Esophagus muscularis mucosa (tissue), 4 donors: ENCODE measurements around the gene PIGR. TPM values are rescaled to one million over a fixed set of nuclear protein-coding genes. Genes with fewer than 3 reads are reported as not detected.

ENCODE experiments used
- DNase-seq: peaks from one replicate; pipeline ENCODE4 v3.0.0-alpha.2; 2017; ENCODE audit errors: extremely low spot score
- H3K27ac ChIP-seq, 4 donors: fragments of 200-600 bp; sonication (generic); replicated peaks in 1 of 4; 1 replicate in 3 of 4; 2 replicates in 1 of 4; pipeline ENCODE4 v1.5.1; 2016 to 2019; ENCODE audit warnings: mild to moderate bottlenecking in 1 of 4
- H3K27me3 ChIP-seq, 4 donors: fragments of 200-600 bp; sonication (generic); one replicate each; pipeline versions ENCODE4 v1.5.1 to v1.6.0; 2016 to 2019
- H3K36me3 ChIP-seq, 4 donors: fragments of 200-600 bp; sonication (generic); one replicate each; pipeline ENCODE4 v1.5.1; 2016 to 2019
- H3K4me1 ChIP-seq, 4 donors: fragments of 200-600 bp; sonication (generic); one replicate each; pipeline ENCODE4 v1.5.1; 2016 to 2019
- H3K4me3 ChIP-seq, 4 donors: fragments of 200-600 bp; sonication (generic); 1 replicate in 2 of 4; 2 replicates in 2 of 4; pipeline ENCODE4 v1.5.1; 2016 to 2019; ENCODE audit warnings: mild to moderate bottlenecking in 4 of 4, moderate library complexity in 1 of 4
- H3K9me3 ChIP-seq, 4 donors: fragments of 200-600 bp; sonication (generic); 1 replicate in 3 of 4; 2 replicates in 1 of 4; pipeline ENCODE4 v1.5.1; 2016 to 2019
- CTCF ChIP-seq, 3 experiments: fragments of 200-600 bp in 2 of 3; fragments of 450-650 bp in 1 of 3; sonication (generic) in 2 of 3; IDR thresholded peaks; one replicate each; pipeline ENCODE4 v1.5.1; 2017 to 2019; ENCODE audit warnings: antibody characterized with exemption in 3 of 3, mild to moderate bottlenecking in 2 of 3, moderate library complexity in 1 of 3
- EP300 ChIP-seq: sonication (generic); formaldehyde crosslinking; IDR thresholded peaks from one replicate; pipeline ENCODE4 v1.6.1; 2017; ENCODE audit warnings: antibody characterized with exemption
- POLR2A ChIP-seq: fragments of 450-650 bp; IDR thresholded peaks from one replicate; pipeline ENCODE4 v1.6.1; 2017; ENCODE audit warnings: antibody characterized with exemption, moderate library complexity, mild to moderate bottlenecking, low read depth
- POLR2AphosphoS5 ChIP-seq, 2 donors: sonication (generic); formaldehyde crosslinking; IDR thresholded peaks; one replicate each; pipeline ENCODE4 v1.6.1; 2017; ENCODE audit warnings: antibody characterized with exemption in 2 of 2
- WGBS: methylation state at CpG from one replicate; pipeline ENCODE4 v1.1.5; 2018; 5-methylcytosine and 5-hydroxymethylcytosine counted together
- intact Hi-C: fragments of 100-400 bp; cut with DNase I; formaldehyde crosslinking; loops from one replicate; pipeline ENCODE4 v1.15.1; 2023
- total RNA-seq, 4 donors: library from RNA; depleted of rRNA; stranded (reverse); fragments of >200 nt; gene quantifications; one replicate each; pipeline versions ENCODE4 v1.1.0 to v1.2.1, GENCODE V29; 2016

Gene PIGR
- total RNA-seq, 4 donors from 2014 or later: 0.42 to 4.2 (median 1.1) TPM; not detected in 1

- DNase-seq: no peak
- no peak within 1 kb of the TSS for H3K27ac ChIP-seq
Observed at GRCh38 chr1:206921772-206922265, 24.4 kb downstream of the PIGR start, which contains the start of gene FCMR. Gene FCMR (minus strand): TSS chr1:206921941. CDS start chr1:206921854, 87 bp downstream.

GRCh38 chr1:206918076-206918475 is 28.2 kb downstream of the PIGR start:
- H3K4me3 ChIP-seq: no peak overlapping the region
- intact Hi-C loops: loop anchor here (10.0 kb wide), 1 partner anchor 423 kb away; no protein-coding TSS in a partner anchor
- TF ChIP-seq CTCF (IDR thresholded peaks at IDR 0.05): no peak
- DNase-seq: no peak
- H3K27ac ChIP-seq: no peak overlapping the region
- H3K9me3 ChIP-seq: no peaks in the 10 kb centered on the region
- H3K27me3 ChIP-seq: peaks cover 0 to 20% (median 0%) of the 10 kb centered on the region in 4 donors
- H3K36me3 ChIP-seq: no peaks in the 10 kb centered on the region
- H3K4me1 ChIP-seq: no peaks in the 10 kb centered on the region
- WGBS: 75% methylated on average over 3 of the region's 3 CpGs

More at GRCh38 chr1:206921772-206922265, 24.4 kb downstream of the PIGR start, which contains the start of gene FCMR:
- Histone ChIP-seq H3K4me3 (peak within 1 kb of the TSS in 1 of 4 donors; percentile 33), H3K36me3 (no peaks in the 10 kb centered on the region), H3K27me3 (no peaks in the 10 kb centered on the region), H3K4me1 (no peaks in the 10 kb centered on the region), H3K9me3 (no peaks in the 10 kb centered on the region)
- TF ChIP-seq POLR2A: no peak
- TF ChIP-seq CTCF (IDR thresholded peaks at IDR 0.05): no peak
- TF ChIP-seq EP300: no peak
- no peak for TF ChIP-seq POLR2AphosphoS5 (IDR thresholded peaks at IDR 0.05)
- WGBS: 61% methylated on average over 7 of the region's 7 CpGs
- intact Hi-C loops: no loop called here

- H3K27me3 ChIP-seq: peaks cover 0 to 20% (median 0%) of the 10 kb centered on the region in 4 donors
- no peak for TF ChIP-seq EP300
- TF ChIP-seq POLR2A: no peak
- no peak for TF ChIP-seq POLR2AphosphoS5 (IDR thresholded peaks at IDR 0.05)
- TF ChIP-seq CTCF (IDR thresholded peaks at IDR 0.05): no peak
- H3K4me1 ChIP-seq: peaks cover 0 to 12% (median 8%) of the 10 kb centered on the region in 4 donors
- WGBS: 78% methylated on average over 8 of the region's 8 CpGs
- no peaks in the 10 kb centered on the region for H3K9me3 ChIP-seq
- no peak overlapping the region for H3K27ac ChIP-seq
- intact Hi-C loops: loop anchor here (10.0 kb wide), 1 partner anchor 421 kb away; no protein-coding TSS in a partner anchor
- no peaks in the 10 kb centered on the region for H3K36me3 ChIP-seq
- no peak for DNase-seq
- no peak overlapping the region for H3K4me3 ChIP-seq
Observed at GRCh38 chr1:206916000-206916709, 30.1 kb downstream of the PIGR start.

- DNase-seq: no peak
- Histone ChIP-seq H3K27ac (no peak overlapping the region), H3K27me3 (peaks cover 0 to 24% (median 0%) of the 10 kb centered on the region in 4 donors), H3K9me3 (no peaks in the 10 kb centered on the region), H3K4me1 (peaks cover 3 to 19% (median 9%) of the 10 kb centered on the region in 4 donors), H3K4me3 (no peak overlapping the region), H3K36me3 (no peaks in the 10 kb centered on the region)
- WGBS: 79% methylated on average over 15 of the region's 15 CpGs
- TF ChIP-seq POLR2A (no peak), CTCF (IDR thresholded peaks at IDR 0.05) (no peak), POLR2AphosphoS5 (IDR thresholded peaks at IDR 0.05) (no peak), EP300 (no peak)
- intact Hi-C loops: loop anchor here (10.0 kb wide), 1 partner anchor 420 kb away; no protein-coding TSS in a partner anchor
Observed at GRCh38 chr1:206915030-206915735, 31.1 kb downstream of the PIGR start.
